IPS-18c (cell line): Measurements from ENCODE around the gene CHD6.

Experiments
- H3K4me3 ChIP-seq: 2 replicates; pipeline ENCODE4 v1.7.0; 2013; ENCODE audit warnings: low read depth, mild to moderate bottlenecking, low read length, moderate library complexity; ENCODE audit not compliant: insufficient read depth
- H3K9me3 ChIP-seq: one replicate; pipeline ENCODE4 v1.6.1; 2013; ENCODE audit warnings: mild to moderate bottlenecking, low read length, moderate library complexity; ENCODE audit not compliant: control insufficient read depth, insufficient read depth

The CHD6 gene

GRCh38 chr20:41436679-41437078, 181.5 kb downstream of the CHD6 start:
- no peaks in the 10 kb centered on the region for H3K9me3 ChIP-seq
- no peak overlapping the region for H3K4me3 ChIP-seq

GRCh38 chr20:41433203-41433602, 185.0 kb downstream of the CHD6 start:
- no peak overlapping the region for H3K4me3 ChIP-seq
- H3K9me3 ChIP-seq: no peaks in the 10 kb centered on the region

GRCh38 chr20:41432746-41433145, 185.4 kb downstream of the CHD6 start:
- Histone ChIP-seq H3K4me3 (no peak overlapping the region), H3K9me3 (no peaks in the 10 kb centered on the region)

- H3K9me3 ChIP-seq: no peaks in the 10 kb centered on the region
These were observed 189.9 kb downstream of the CHD6 start for GRCh38 chr20:41428285-41428684.

DNA sequence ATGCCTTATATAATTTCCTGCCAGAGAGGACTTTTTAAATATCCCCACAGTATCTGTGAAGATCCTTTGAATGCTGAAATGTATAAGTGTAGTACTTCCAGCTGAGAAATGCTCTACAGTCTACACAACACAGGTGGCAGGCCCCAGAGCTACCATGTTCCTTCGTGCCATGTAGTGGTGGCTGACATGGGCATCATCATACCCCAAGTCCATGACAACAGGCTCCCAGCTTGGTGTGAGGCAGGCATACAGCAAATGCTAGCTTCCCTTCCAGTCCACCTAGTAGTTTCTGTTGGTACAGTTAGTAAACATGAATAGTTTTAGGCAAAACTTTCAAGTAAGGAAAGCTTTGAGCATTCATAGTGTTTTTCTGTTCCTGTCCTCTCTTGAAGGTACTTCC, 190.3 kb downstream of the CHD6 start:
- no peaks in the 10 kb centered on the region for H3K9me3 ChIP-seq

More at GRCh38 chr20:41428285-41428684, 189.9 kb downstream of the CHD6 start:
- H3K4me3 ChIP-seq: no peak overlapping the region

DNA sequence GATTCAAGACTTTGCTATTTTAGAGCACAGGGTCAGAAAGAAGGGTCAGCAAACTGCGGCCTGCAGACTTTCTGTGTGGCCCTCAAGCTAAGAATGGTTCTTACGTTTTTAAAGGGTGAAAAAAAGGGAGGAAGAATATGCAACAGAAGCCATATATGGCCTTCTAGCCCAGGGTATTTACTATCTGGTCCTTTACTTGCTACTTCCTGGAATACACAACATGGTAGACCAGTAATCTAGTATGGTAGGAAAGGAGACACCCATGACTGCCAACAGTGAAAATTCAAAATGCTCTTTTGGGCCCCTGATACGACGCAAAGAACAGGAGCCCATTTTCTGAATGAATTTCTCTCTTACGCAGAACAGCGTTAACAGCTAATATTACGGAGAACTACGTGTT, 191.2 kb downstream of the CHD6 start:
- no peak overlapping the region for H3K4me3 ChIP-seq

More for the DNA sequence above, 190.3 kb downstream of the CHD6 start:
- no peak overlapping the region for H3K4me3 ChIP-seq

GRCh38 chr20:41426086-41426830, 191.9 kb downstream of the CHD6 start:
- no peaks in the 10 kb centered on the region for H3K9me3 ChIP-seq
- H3K4me3 ChIP-seq: no peak overlapping the region

More for the DNA sequence above, 191.2 kb downstream of the CHD6 start:
- no peaks in the 10 kb centered on the region for H3K9me3 ChIP-seq

GRCh38 chr20:41425180-41425884, 192.8 kb downstream of the CHD6 start:
- H3K9me3 ChIP-seq: no peaks in the 10 kb centered on the region
- no peak overlapping the region for H3K4me3 ChIP-seq

GRCh38 chr20:41424546-41424945, 193.6 kb downstream of the CHD6 start:
- no peak overlapping the region for H3K4me3 ChIP-seq

GRCh38 chr20:41424011-41424410, 194.2 kb downstream of the CHD6 start:
- no peaks in the 10 kb centered on the region for H3K9me3 ChIP-seq

More at GRCh38 chr20:41424546-41424945, 193.6 kb downstream of the CHD6 start:
- H3K9me3 ChIP-seq: no peaks in the 10 kb centered on the region

GRCh38 chr20:41422953-41423352, 195.2 kb downstream of the CHD6 start:
- H3K4me3 ChIP-seq: no peak overlapping the region
- no peaks in the 10 kb centered on the region for H3K9me3 ChIP-seq

More at GRCh38 chr20:41424011-41424410, 194.2 kb downstream of the CHD6 start:
- H3K4me3 ChIP-seq: no peak overlapping the region

- H3K9me3 ChIP-seq: no peaks in the 10 kb centered on the region
These were observed 199.4 kb downstream of the CHD6 start for GRCh38 chr20:41418739-41419293.

DNA sequence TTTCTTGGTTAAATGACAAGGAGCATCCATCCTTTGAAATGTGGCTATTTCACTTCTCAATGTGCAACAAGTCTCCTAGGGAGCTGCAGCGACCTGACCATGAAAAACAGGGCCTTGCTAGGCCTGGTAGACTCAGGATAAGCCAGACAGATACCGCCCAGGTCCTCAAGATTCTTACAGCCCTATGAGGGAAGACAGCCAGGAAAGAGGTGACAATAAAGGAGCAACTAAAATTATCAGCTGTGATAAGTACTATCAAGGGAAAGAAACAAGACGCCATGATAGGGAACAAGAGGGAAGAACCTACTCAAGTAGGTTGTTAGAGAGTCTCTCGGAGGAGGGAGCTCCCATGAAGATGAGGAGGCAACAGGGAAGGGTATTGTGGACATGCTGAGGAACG, 200.1 kb downstream of the CHD6 start:
- H3K4me3 ChIP-seq: no peak overlapping the region
- H3K9me3 ChIP-seq: no peaks in the 10 kb centered on the region

More at GRCh38 chr20:41418739-41419293, 199.4 kb downstream of the CHD6 start:
- no peak overlapping the region for H3K4me3 ChIP-seq

DNA sequence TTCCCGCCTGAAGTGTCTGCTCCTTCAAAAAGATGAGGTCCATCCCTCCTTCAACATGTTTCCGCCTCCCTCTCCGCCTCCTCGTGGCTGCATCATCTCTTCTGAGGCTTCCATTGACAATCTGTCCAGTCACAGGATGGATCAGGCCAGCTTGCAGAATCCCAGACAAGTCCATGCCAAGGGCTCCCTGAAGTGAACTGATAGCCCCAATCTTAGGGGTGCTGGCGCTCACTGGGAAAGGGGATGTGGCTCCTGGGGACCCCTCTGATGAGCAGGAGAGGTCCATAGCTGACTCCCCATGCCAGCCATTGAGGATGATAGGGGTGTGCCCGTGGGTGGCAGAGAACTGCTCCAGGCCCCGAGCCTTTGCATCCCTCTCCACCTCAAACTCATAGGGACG, 203.0 kb downstream of the CHD6 start:
- Histone ChIP-seq H3K4me3 (no peak overlapping the region), H3K9me3 (no peaks in the 10 kb centered on the region)

DNA sequence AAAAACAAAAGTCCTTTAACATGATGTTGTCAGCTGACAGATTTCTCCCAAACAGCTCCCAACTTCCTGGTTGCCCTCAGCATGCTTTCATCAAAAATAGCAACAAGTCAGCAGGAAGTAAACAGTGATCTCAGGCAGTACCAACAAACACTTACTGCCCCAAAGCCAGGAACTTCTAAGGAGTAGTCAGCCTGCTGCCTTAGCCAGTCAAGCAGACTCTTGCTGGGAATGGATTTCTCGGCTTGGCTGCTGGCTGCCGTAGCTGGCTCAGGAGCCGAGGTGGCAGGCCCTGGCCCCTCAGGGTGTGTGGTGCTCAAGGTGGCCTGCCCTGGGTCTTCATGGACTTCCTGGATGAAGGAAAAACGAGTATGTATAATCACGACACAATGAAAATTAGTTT, 205.0 kb downstream of the CHD6 start:
- no peaks in the 10 kb centered on the region for H3K9me3 ChIP-seq
- no peak overlapping the region for H3K4me3 ChIP-seq

- Histone ChIP-seq H3K4me3 (no peak overlapping the region), H3K9me3 (no peaks in the 10 kb centered on the region)
These were observed 205.7 kb downstream of the CHD6 start for GRCh38 chr20:41412324-41413120.

DNA sequence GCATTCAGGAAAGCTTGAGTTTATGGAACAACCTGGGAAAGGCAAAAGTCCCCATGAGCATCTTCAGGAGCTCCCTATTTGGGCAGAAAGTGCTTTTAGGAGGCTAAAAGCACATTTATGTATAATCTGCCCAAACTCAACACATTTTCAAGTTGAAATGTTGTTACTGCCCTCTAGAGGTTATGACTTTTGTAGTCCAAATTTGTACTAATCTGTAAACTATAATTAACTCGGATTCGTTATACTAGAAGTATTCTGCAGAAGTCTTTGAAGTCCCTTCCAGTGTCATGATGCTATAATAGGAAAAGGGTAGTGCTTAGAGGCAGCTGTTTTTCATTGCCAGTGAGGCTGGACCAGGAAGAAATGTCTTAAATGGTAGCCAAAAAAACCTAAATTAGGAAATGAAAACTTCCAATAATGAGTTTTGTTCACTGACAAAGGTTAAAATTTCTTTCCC, 206.8 kb downstream of the CHD6 start:
- Histone ChIP-seq H3K9me3 (no peaks in the 10 kb centered on the region), H3K4me3 (no peak overlapping the region)
